HG03045 (cell line): ENCODE results near the gene SIRT5.

Experiments
- ATAC-seq: cut with Tn5 transposase; IDR thresholded peaks from one replicate; pipeline ENCODE4 v1.9.1; 2021; ENCODE audit warnings: mild to moderate bottlenecking, moderate library complexity; ENCODE audit not compliant: unreplicated experiment

The SIRT5 gene

GRCh38 chr6:13574571-13575376 is at the start of gene SIRT5:
Gene SIRT5 (plus strand): TSS chr6:13574601. CDS start chr6:13584111, 9,510 bp downstream.
- ATAC-seq: peak; percentile 76

- no peak for ATAC-seq
Observed at GRCh38 chr6:13524801-13525508, 49.4 kb upstream of the SIRT5 start.

- no peak for ATAC-seq
Observed at GRCh38 chr6:13526357-13526726, 48.1 kb upstream of the SIRT5 start.

GRCh38 chr6:13526727-13527670 is 47.4 kb upstream of the SIRT5 start:
- peak; percentile 81 for ATAC-seq

GRCh38 chr6:13527671-13528056 is 46.7 kb upstream of the SIRT5 start:
- no peak for ATAC-seq

- ATAC-seq: no peak
Observed at GRCh38 chr6:13528232-13528631, 46.2 kb upstream of the SIRT5 start.

- ATAC-seq: no peak
Observed at GRCh38 chr6:13528777-13529343, 45.5 kb upstream of the SIRT5 start.

GRCh38 chr6:13531956-13532355 is 42.4 kb upstream of the SIRT5 start:
- ATAC-seq: no peak

GRCh38 chr6:13534536-13534935 is 39.9 kb upstream of the SIRT5 start:
- ATAC-seq: no peak

- no peak for ATAC-seq
Observed at GRCh38 chr6:13535306-13535705, 39.1 kb upstream of the SIRT5 start.

- no peak for ATAC-seq
Observed at GRCh38 chr6:13536796-13537526, 37.4 kb upstream of the SIRT5 start.

GRCh38 chr6:13537527-13537897 is 36.9 kb upstream of the SIRT5 start:
- no peak for ATAC-seq

GRCh38 chr6:13538084-13538483 is 36.3 kb upstream of the SIRT5 start:
- no peak for ATAC-seq

- ATAC-seq: no peak
Observed at GRCh38 chr6:13538600-13538999, 35.8 kb upstream of the SIRT5 start.

- no peak for ATAC-seq
Observed at GRCh38 chr6:13539572-13539971, 34.8 kb upstream of the SIRT5 start.

- ATAC-seq: no peak
Observed at GRCh38 chr6:13541496-13541895, 32.9 kb upstream of the SIRT5 start.

- no peak for ATAC-seq
Observed at GRCh38 chr6:13544454-13545186, 29.8 kb upstream of the SIRT5 start.

- no peak for ATAC-seq
Observed at GRCh38 chr6:13545885-13546284, 28.5 kb upstream of the SIRT5 start.

- no peak for ATAC-seq
Observed at GRCh38 chr6:13548500-13549210, 25.7 kb upstream of the SIRT5 start.
